Bronchial epithelial cell (primary cell): ENCODE results near the gene PKMYT1. TPM values are rescaled to one million over a fixed set of nuclear protein-coding genes. Genes with fewer than 3 reads are reported as not detected.

ENCODE experiments used
- DNase-seq: peaks from one replicate; pipeline ENCODE4 v3.0.0-alpha.2; 2010; ENCODE audit warnings: low read depth
- FAIRE-seq: peaks from 2 replicates; lab custom pipeline; 2011; peaks lifted over from hg19 to GRCh38; lab: Jason Lieb, UNC
- H3K27me3 ChIP-seq: 2 replicates; pipeline ENCODE4 v1.5.1; 2011; ENCODE audit warnings: low read length; ENCODE audit not compliant: control insufficient read depth, insufficient read depth
- H3K36me3 ChIP-seq: 2 replicates; pipeline ENCODE4 v1.5.1; 2011; ENCODE audit warnings: low read length; ENCODE audit not compliant: control insufficient read depth, insufficient read depth
- H3K4me3 ChIP-seq: 2 replicates; pipeline ENCODE4 v1.5.1; 2011; ENCODE audit warnings: mild to moderate bottlenecking, low read depth, low read length, control low read depth
- CTCF ChIP-seq: IDR thresholded peaks from 2 replicates; pipeline ENCODE4 v1.5.1; 2011; ENCODE audit warnings: mild to moderate bottlenecking, moderate library complexity, low read length, control low read depth, inconsistent platforms; ENCODE audit not compliant: insufficient read depth, severe bottlenecking
- total RNA-seq: library from RNA; depleted of rRNA; stranded (reverse); fragments of >200 nt; gene quantifications from 2 replicates; pipeline ENCODE4 v1.2.1, GENCODE V29; 2014

Gene PKMYT1
- total RNA-seq, 1 donor from 2014 or later, result 0.26 TPM

GRCh38 chr16:2987286-2987685 lies 7.0 kb upstream of the PKMYT1 start:
- TF ChIP-seq CTCF, result no peak
- FAIRE-seq, result no peak

GRCh38 chr16:2986623-2987188 lies 6.5 kb upstream of the PKMYT1 start:
- Histone ChIP-seq H3K4me3 (no peak overlapping the region), H3K36me3 (no peaks in the 10 kb centered on the region), H3K27me3 (peaks cover 7% of the 10 kb centered on the region)
- FAIRE-seq (no peak), DNase-seq (no peak)
- no peak for TF ChIP-seq CTCF

More at GRCh38 chr16:2987286-2987685, 7.0 kb upstream of the PKMYT1 start:
- Histone ChIP-seq H3K4me3 (no peak overlapping the region), H3K27me3 (peaks cover 7% of the 10 kb centered on the region), H3K36me3 (no peaks in the 10 kb centered on the region)
- DNase-seq, result no peak

GRCh38 chr16:2985893-2986355 lies 5.7 kb upstream of the PKMYT1 start:
- no peak for TF ChIP-seq CTCF
- Histone ChIP-seq H3K4me3 (no peak overlapping the region), H3K36me3 (no peaks in the 10 kb centered on the region), H3K27me3 (peaks cover 7% of the 10 kb centered on the region)
- no peak for DNase-seq
- FAIRE-seq, result no peak

GRCh38 chr16:2985462-2985861 lies 5.2 kb upstream of the PKMYT1 start:
- Histone ChIP-seq H3K36me3 (no peaks in the 10 kb centered on the region), H3K27me3 (peaks cover 7% of the 10 kb centered on the region), H3K4me3 (no peak overlapping the region)
- DNase-seq (no peak), FAIRE-seq (no peak)
- TF ChIP-seq CTCF, result no peak

GRCh38 chr16:2983706-2984136 lies 3.5 kb upstream of the PKMYT1 start:
- TF ChIP-seq CTCF, result peak; percentile 81
- Histone ChIP-seq H3K4me3 (peak overlapping the region; percentile 18), H3K27me3 (peaks cover 2% of the 10 kb centered on the region), H3K36me3 (no peaks in the 10 kb centered on the region)
- FAIRE-seq (no peak), DNase-seq (peak; percentile 67)

- peaks cover 2% of the 10 kb centered on the region for H3K27me3 ChIP-seq
- FAIRE-seq, result no peak
- H3K36me3 ChIP-seq, result no peaks in the 10 kb centered on the region
- no peak for DNase-seq
- H3K4me3 ChIP-seq, result no peak overlapping the region
- TF ChIP-seq CTCF, result no peak
Observed at GRCh38 chr16:2982402-2982801, 2.2 kb upstream of the PKMYT1 start.
